K562 (cell line): ENCODE measurements around the gene ETV3L. TPM values are rescaled to one million over a fixed set of nuclear protein-coding genes. Genes with fewer than 3 reads are reported as not detected.

Experiments used
- CAMTA2 ChIP-seq: fragments of 250-450 bp; sonication (Bioruptor Pico); conservative IDR thresholded peaks from 2 replicates; pipeline ENCODE4 v1.5.1; 2022
- CREB3 ChIP-seq: fragments of 450-650 bp; conservative IDR thresholded peaks from 2 replicates; pipeline ENCODE4 v1.6.1; 2016; ENCODE audit warnings: missing genetic modification characterization, low read depth, mild to moderate bottlenecking, missing compliant biosample characterization, moderate library complexity
- DPF2 ChIP-seq: fragments of 450-650 bp; IDR thresholded peaks from 2 replicates; pipeline ENCODE4 v1.6.1; 2016
- HLTF ChIP-seq: fragments of 450-650 bp; IDR thresholded peaks from 2 replicates; pipeline ENCODE4 v1.6.1; 2016
- MYC ChIP-seq, 2 experiments: fragments of 250-450 bp in 1 of 2; sonication (Bioruptor Pico) in 1 of 2; IDR thresholded peaks; 2 replicates each; pipeline versions ENCODE4 v1.5.1 to v1.6.1; 2012 to 2021; ENCODE audit warnings: low read depth in 2 of 2, borderline replicate concordance in 1 of 2, improper control_type of control experiment in 1 of 2, low read length in 1 of 2, mild to moderate bottlenecking in 1 of 2, moderate library complexity in 1 of 2
- PRDM10 ChIP-seq: fragments of 450-650 bp; IDR thresholded peaks from 2 replicates; pipeline ENCODE4 v1.6.1; 2018; ENCODE audit not compliant: partially characterized antibody
- RFX7 ChIP-seq: fragments of 250-450 bp; sonication (Bioruptor Pico); IDR thresholded peaks from 2 replicates; pipeline ENCODE4 v1.5.1; 2021; ENCODE audit warnings: mild to moderate bottlenecking
- STAT5B ChIP-seq: fragments of 250-450 bp; sonication (Bioruptor Pico); IDR thresholded peaks from 2 replicates; pipeline ENCODE4 v1.8.0; 2021; ENCODE audit warnings: mild to moderate bottlenecking, inconsistent platforms
- TEAD1 ChIP-seq, 2 experiments: fragments of 450-650 bp in 1 of 2; sonication (generic) in 1 of 2; formaldehyde crosslinking; IDR thresholded peaks; 2 replicates each; pipeline versions ENCODE4 v1.4.0 to v1.8.0; 2020 to 2022; ENCODE audit warnings: mild to moderate bottlenecking in 2 of 2, missing genetic modification reagents in 1 of 2
- TSHZ1 ChIP-seq: fragments of 250-450 bp; sonication (Bioruptor Pico); IDR thresholded peaks from 2 replicates; pipeline ENCODE4 v1.4.0; 2020; ENCODE audit warnings: mild to moderate bottlenecking, moderate library complexity
- U2AF1 ChIP-seq: fragments of 200-400 bp; formaldehyde crosslinking; optimal IDR thresholded peaks from 2 replicates; pipeline ENCODE3; 2017; ENCODE audit warnings: mild to moderate bottlenecking, low read depth, low read length, moderate library complexity
- ZNF41 ChIP-seq: fragments of 250-450 bp; sonication (Bioruptor Pico); conservative IDR thresholded peaks from 2 replicates; pipeline ENCODE4 v1.4.0; 2020; ENCODE audit warnings: mild to moderate bottlenecking
- ZNF77 ChIP-seq: fragments of 250-450 bp; sonication (Bioruptor Pico); IDR thresholded peaks from 2 replicates; pipeline ENCODE4 v1.5.0; 2020
- polyA plus RNA-seq, 8 experiments: library from polyadenylated mRNA; depleted of rRNA in 4 of 8; stranded (reverse) in 5 of 8; unstranded in 3 of 8; fragments of >200 nt; fragmentation: Nextera tagmentation in 2 of 8; fragmentation: Illumina TruSeq in 1 of 8; extraction: Ambion mirVana in 2 of 8; extraction: Trizol in 1 of 8; gene quantifications; 2 replicates each; pipeline versions ENCODE4 v1.2.1 to v1.2.3, GENCODE V29; 2011 to 2014; ENCODE audit warnings: inconsistent platforms in 1 of 8, missing spikeins in 1 of 8
- total RNA-seq, 7 experiments: library from RNA; depleted of rRNA in 6 of 7; stranded (reverse); fragments of >200 nt in 6 of 7; fragmentation: Illumina TruSeq in 2 of 7; extraction: Trizol in 2 of 7; gene quantifications; 2 replicates each; pipeline versions ENCODE4 v1.2.1 to v1.2.3, GENCODE V29; 2011 to 2021; ENCODE audit warnings: low replicate concordance in 1 of 7
- TF ChIP-seq, protein P1 (sequence below), 2 experiments: fragments of 200-800 bp in 1 of 2; sonication (Bioruptor generic) in 1 of 2; sonication (generic) in 1 of 2; formaldehyde crosslinking in 1 of 2; IDR thresholded peaks in 1 of 2; conservative IDR thresholded peaks in 1 of 2; 2 replicates each; pipeline versions ENCODE4 v1.5.0 to v1.6.1; 2016 to 2020; ENCODE audit warnings: missing compliant biosample characterization in 1 of 2, missing genetic modification characterization in 1 of 2, missing genetic modification reagents in 1 of 2
- TF ChIP-seq, protein P2 (sequence below): fragments of 450-650 bp; IDR thresholded peaks from 2 replicates; pipeline ENCODE4 v1.6.1; 2016; ENCODE audit warnings: missing biosample characterization, missing genetic modification characterization

ETV3L gene
- total and polyA plus RNA-seq, 9 of the 15 experiments (the other 6 are each of a cell fraction or from before 2014, with no cell fraction given) = not detected

DNA sequence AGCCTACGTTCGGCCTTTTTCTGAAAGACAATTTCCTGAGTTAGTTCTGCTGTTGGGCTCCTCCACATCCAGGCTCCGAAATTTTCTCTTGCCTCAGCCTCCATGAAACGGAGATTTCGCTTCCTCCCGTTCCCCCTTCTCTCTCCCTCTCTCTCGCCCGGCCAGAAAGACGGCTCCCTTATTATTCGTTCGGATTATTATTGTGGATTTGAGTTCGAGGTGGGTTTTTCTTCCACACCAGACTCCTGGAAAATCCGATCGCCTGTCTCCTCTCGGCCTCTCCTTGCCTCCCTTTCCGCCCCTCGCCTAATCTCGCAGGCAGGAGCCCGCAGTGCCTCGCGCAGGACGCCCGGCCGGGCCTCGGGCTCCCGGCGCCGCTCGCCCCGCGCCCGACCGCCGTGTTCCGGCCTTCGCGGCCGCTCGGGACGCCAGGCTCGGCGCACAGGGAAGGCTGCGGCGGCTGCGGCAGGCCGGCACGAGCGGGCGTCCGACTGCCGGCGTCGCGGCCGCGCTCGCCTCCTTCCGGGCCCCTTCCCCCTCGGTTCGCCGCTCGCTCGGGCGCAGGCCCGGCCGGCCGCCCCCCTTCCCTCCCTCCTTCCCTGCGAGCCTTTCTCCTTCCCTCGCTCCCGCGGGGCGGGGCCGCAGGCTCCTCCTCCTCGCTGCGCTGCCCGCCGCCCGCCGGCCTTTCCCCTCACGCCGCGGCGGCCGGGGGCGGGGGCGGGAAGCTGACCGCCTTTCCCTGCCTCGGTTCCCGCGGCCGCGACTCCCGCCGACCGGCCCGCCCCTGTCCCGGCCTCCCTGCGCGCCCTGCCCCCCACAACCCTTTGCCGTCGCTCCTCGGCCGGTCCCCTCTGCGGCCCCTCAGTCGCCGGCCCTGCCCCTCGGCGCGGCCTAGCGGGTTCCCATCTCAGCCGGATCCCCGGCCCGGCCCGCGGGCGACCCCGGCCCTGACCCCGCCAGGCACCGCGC, 54.1 kb downstream of the ETV3L start, which contains the start of gene ARHGEF11 (continued):
- no peak for TF ChIP-seq STAT5B
- 0 out of 2 replicates have a peak, but pooled peaks have one; percentile 17 for TF ChIP-seq DPF2
- TF ChIP-seq HLTF = no peak
- TF ChIP-seq RFX7 = no peak
- no peak for TF ChIP-seq CAMTA2 (CRISPR knock-in tag)
- TF ChIP-seq CREB3 (tag) = no peak
- 0 out of 2 replicates have a peak, but pooled peaks have one; percentile 60 for TF ChIP-seq MYC (IDR thresholded peaks at IDR 0.05; ENCODE audit: low read depth, low read length)
- TF ChIP-seq MYC (CRISPR knock-in tag; IDR thresholded peaks at IDR 0.05; ENCODE audit: borderline replicate concordance, low read depth) = no peak
- TF ChIP-seq, protein P1, sequence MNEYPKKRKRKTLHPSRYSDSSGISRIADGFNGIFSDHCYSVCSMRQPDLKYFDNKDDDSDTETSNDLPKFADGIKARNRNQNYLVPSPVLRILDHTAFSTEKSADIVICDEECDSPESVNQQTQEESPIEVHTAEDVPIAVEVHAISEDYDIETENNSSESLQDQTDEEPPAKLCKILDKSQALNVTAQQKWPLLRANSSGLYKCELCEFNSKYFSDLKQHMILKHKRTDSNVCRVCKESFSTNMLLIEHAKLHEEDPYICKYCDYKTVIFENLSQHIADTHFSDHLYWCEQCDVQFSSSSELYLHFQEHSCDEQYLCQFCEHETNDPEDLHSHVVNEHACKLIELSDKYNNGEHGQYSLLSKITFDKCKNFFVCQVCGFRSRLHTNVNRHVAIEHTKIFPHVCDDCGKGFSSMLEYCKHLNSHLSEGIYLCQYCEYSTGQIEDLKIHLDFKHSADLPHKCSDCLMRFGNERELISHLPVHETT (CRISPR knock-in tag; conservative IDR thresholded peaks at IDR 0.05 in 1 of 2, IDR thresholded peaks at IDR 0.05 in 1 of 2) = peak in 1 of 2 experiments; percentile 94; a peak in 2 of 4 replicates
- no peak for TF ChIP-seq ZNF41 (CRISPR knock-in tag)
- TF ChIP-seq U2AF1 = no peak
- TF ChIP-seq, protein P2, sequence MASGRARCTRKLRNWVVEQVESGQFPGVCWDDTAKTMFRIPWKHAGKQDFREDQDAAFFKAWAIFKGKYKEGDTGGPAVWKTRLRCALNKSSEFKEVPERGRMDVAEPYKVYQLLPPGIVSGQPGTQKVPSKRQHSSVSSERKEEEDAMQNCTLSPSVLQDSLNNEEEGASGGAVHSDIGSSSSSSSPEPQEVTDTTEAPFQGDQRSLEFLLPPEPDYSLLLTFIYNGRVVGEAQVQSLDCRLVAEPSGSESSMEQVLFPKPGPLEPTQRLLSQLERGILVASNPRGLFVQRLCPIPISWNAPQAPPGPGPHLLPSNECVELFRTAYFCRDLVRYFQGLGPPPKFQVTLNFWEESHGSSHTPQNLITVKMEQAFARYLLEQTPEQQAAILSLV (tag) = no peak
- TF ChIP-seq ZNF77 = no peak
- no peak for TF ChIP-seq TEAD1 (CRISPR knock-in tag; IDR thresholded peaks at IDR 0.05)
- no peak for TF ChIP-seq TSHZ1 (CRISPR knock-in tag)
- TF ChIP-seq PRDM10 = no peak
